ENCODE data around the gene ROR2. TPM values are rescaled to one million over a fixed set of nuclear protein-coding genes. Genes with fewer than 3 reads are reported as not detected.
"Not testable (repeated sequence)": the region's sequence is repeated elsewhere in the genome, so short reads cannot be mapped to it uniquely, and the experiment has no call there.

ROR2 gene
- total RNA-seq, 1 donor from 2014 or later = under 0.01 TPM

DNA sequence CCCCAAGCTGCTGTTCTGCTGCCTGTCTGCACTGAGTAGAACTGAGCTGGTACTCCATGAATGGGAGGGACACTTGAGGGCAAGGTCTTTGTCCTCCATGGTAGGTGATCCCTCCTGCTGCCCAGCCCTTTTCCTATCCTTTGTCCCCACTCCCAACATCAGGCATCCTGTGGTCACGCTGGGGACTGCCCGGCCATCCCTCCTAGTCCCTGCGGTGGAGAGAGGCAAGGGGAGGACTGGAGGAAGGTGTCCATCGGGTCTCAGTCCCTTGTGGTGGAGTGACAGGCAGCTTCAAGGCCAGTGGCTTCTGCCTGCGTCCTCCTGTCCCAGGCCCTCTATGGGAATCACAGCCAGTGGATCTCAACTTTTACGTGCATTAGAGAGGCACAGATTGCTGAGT is 25.9 kb downstream of the ROR2 start:
- DNase-seq (ENCODE audit: low read depth in 2 of 2) = no peak

DNA sequence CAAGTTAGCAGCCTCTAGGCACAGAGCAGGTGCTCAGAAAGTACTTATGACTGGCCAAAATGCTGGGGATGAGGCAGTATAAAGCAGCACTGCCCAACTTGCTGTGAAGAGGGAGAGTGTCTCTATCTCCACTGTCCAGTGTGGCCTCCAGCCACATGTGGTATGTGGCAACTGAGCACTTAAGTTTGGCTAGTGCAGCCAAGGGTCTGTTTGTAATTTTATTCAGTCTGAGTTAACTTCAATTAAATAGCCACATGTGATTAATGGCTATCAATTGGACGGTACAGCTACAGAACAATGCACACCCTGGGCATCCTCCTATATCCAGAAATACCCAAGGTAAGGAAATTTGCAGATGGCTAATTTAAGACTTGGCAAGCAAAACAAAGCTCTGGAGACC is 26.9 kb downstream of the ROR2 start:
- DNase-seq (ENCODE audit: low read depth in 2 of 2) = no peak

DNA sequence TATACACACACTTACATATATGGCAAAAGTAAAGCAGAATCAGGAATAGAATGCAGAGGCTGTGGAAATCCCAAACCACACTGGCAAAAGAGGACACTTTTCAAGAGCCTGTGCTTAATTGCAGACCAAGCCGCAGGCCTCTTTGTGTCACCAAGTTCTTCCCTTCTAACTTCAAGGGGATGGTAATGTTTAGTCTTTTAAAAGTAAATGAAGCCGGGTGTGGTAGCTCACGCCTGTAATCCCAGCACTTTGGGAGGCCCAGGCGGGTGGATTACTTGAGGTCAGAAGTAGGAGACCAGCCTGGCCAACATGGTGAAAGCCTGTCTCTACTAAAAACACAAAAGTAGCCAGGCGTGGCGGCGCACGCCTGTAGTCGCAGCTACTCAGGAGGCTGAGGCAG is 28.7 kb downstream of the ROR2 start:
- no peak for DNase-seq (ENCODE audit: low read depth in 2 of 2)

DNA sequence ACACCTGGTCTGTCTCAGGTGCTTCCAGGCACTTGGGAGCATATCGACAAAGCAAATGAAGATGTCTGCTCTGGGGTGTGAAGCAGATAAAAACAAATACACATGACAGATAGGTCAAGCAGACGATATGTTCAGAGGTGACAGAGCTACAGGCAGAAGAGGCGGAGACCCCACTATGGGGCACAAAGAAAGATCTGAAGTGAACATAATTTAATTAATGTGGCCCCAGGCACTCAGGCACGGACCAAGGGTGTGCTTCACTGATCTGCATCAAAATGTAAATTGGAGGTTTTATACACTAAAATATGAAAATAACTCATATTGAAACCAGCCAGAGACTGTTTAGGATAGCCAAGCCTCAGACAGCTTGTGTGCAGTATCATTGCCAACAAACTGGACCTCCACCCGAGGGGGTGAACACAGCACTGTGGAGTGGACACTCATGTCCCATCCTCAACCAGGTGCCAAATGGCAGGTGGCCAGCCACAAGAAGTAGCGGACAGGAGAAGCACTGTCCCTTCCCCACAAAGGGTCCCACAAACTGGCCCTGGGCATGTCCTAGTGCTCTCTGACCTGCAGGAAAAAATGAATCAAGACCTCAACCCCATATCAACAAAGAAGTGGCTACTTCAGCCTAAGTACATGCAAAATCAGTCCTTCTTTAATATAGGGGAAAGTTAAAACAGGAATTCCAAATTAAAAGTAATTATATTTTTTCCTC is 29.2 kb downstream of the ROR2 start:
- no peak for DNase-seq (ENCODE audit: low read depth in 2 of 2)

DNA sequence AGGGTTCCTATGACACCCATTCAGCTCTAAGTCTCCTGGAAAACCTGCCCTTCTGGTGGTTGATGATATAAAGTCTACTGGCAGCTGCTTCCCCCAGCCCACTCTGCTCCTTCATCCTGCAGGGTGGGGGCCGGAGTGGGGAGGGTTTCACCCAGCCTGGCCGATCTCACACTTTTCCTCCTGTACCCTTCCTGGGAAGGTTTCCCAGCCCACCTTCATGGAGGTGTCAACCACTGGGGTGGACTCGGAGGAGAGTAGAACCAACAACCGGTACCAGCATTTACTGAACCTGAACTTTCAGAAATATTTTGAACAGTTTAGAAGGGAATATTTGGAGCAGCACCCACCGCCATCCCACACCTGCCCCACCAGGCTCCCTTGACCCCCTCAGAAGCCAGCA is 30.4 kb downstream of the ROR2 start:
- DNase-seq (ENCODE audit: low read depth in 2 of 2) = no peak

DNA sequence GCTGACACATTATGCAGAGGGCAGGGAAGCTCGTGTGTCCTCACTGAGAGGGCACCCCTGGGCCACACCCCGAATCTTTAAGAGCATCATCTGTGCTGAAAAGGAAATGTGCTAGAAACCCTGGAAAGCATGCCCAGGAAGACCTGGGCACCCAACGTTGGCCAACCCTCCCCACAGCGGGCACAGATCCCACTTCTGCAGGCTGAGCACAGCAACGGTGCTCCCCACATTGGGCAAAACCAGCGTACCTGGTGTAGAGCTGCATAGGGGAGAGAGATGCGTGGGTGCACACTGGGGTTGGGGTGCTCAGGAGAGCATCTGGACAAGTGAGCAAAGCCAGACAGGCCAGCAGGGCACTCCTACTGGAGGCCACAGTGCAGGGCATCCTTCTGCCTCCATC is 32.6 kb downstream of the ROR2 start:
- no peak for DNase-seq (ENCODE audit: low read depth in 2 of 2)

DNA sequence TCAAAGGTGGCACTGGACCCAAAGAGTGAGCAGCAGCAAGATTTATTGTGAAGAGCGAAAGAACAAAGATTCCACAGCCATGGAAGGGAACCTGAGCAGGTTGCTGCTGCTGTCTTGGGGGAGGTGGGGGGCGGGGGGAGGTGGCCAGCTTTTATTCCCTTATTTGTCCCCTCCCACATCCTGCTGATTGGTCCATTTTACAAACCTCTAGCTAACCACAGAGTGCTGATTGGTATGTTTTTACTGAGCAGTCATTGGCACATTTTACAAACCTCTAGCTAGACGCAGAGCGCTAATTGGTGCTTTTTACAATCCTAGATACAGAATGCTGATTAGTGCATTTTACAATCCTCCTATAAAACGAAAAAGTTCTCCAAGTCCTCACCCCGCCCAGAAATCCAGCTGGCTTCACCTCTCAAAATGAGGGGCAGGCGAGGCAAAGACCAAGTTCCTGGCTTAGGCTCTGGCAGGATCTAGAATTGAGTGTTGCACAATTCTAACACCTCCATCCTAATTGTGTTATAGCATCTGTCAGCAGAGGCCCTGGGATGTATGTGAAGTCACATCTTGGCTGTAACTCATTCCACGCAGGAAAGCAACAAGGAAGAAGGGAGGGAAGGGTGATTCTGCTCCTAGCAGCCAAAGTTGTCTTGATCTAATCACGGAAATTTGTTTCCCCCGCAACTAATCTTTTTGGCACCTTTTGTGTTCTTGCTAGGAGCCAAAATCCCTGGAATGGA is 34.3 kb downstream of the ROR2 start:
- no peak for DNase-seq (ENCODE audit: low read depth in 2 of 2)

DNA sequence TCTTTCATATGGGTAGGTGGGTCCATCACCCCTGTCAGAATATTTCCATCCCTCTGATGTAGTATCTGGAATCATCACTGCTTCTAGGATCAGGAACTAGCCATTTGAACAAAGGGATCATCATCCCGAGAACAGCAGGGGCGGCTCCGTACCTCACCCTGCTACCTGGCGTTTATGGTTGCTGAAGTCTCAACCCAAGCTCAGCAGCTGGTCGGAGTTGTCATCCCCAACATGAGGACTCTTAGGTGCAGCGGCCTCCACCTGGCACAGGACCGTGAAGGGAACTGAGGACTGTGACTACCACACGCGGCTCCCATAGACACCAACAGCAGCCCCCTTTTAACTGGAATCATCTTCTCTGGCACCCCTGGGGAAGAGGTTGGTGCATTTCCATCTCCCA is 35.1 kb downstream of the ROR2 start:
- DNase-seq (ENCODE audit: low read depth in 2 of 2) = no peak

DNA sequence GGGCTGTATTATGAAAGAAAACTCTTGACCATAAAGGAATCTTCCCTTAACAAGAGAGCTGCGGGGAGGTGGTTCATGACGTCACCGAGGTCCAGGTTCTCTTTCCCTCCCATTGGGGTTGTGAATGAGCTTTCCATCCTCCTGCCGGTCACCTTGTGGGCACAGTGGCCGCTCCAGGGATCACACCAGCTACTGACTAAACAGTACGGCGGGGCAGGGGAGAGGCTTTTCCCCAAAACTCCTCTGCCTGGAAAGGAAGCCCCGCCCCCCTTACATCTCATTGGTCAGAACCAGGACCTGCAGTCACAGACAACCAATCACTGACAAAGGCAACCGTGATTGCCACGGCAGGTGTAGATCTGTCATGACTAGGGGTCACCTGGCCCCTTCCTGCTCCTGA is 35.6 kb downstream of the ROR2 start:
- no peak for DNase-seq (ENCODE audit: low read depth in 2 of 2)

DNA sequence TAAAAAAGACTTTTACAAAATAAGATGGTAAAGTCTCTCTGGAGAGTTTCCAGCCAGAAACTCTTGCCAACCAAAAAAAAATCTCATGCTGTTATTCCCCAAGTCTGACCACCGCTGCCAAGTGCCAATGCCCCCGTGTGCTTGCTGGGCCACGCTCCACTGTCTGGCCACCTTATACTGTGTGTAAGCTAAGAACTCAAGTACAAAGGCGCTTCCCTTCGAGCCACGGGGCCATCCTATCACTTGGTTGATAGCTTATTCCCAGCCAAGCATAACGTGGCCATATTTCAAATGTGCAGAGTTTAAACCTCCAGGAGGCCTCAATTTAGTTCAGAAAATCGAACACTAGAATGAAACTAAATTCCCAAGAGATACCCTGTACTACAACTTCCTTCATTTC is 36.0 kb downstream of the ROR2 start:
- no peak for DNase-seq (ENCODE audit: low read depth in 2 of 2)

DNA sequence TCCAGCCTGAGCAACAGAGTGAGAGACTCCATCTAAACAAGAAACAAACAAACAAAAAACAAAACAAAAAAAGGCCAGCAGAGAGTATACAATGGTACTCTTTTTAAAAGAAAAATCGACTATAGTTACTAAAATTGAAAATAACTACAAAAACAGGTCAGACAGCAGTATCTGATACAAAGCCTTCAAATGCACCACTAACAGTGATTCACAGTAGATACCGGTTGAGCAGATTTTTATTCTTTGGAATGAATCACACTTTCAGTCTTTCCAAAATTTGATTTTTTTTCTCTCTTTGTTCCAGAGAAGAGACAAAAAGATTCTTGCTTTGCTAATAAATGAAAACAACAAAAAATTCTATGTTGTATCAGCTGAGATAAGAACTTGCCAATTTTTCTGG is 36.9 kb downstream of the ROR2 start:
- no peak for DNase-seq (ENCODE audit: low read depth in 2 of 2)

DNA sequence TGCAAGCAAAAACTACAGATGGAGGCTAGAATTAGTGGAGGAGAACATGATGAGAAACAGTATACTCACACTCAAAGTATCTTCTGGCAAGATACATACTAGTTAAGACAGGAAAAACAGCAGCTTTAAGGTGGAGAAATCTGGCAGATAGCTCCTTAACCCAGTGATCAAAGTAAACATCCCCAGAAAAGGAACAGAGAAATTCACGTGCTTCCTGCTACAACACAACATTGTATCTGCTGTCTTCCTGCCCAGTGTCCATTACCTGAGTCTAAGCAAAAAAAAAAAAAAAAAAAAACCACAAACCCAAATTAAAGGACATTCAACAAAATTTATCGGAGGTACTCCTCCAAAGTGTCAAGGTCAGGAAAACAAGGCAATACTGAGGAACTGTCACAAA is 38.4 kb downstream of the ROR2 start:
- DNase-seq (ENCODE audit: low read depth in 2 of 2) = no peak

DNA sequence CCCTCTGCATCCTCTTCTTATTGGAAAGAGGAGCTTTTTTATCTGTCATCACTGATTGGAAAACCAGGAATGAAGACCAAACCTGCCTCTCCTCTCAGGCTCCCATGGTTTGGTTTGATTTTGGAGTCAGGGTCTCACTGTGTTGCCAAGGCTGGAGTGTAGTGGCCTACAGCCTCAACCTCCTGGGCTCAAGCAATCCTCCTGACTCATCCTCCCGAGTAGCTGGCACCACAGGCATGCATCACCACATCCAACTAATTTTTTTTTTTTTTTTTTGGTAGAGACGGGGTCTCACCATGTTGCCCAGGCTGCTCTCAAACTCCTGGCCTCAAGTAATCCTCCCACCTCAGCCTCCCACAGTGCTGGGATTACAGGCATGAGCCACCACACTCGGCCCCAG is 40.8 kb downstream of the ROR2 start:
- DNase-seq (ENCODE audit: low read depth in 2 of 2) = not testable (repeated sequence)

DNA sequence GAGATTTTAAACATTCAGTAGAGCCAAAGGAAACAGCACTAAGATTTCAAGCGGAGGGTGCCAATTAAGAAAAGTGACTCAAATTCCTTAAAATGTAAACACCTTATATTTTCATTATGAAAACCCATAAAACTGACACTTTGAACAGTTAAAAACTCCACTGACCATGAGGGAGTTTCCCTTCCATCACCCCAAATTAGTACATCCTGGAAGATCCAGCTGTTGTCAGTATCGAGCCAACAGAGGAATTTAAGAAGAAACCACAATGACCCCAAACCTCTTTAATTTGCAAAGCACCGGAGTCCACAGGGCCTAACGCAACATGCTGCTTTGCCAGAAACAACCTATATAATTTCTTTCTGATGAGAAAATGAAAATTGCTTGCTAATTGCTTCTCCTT is 41.3 kb downstream of the ROR2 start:
- no peak for DNase-seq (ENCODE audit: low read depth in 2 of 2)

DNA sequence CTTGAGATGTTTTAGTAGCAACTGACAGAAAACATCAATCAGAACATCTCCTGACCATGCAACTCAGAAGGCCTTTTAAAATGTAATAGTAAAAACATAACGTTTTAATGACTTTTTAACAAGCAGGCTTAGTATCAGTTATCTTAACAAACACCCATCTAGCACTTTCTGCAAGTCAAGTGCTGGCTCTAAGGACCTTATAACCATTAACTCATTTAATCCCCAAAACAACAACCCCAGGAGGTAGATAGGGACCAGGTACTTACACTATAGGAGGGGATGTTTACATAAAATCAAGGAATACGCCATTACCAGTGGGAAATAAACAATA is 41.8 kb downstream of the ROR2 start:
- DNase-seq (ENCODE audit: low read depth in 2 of 2) = no peak

DNA sequence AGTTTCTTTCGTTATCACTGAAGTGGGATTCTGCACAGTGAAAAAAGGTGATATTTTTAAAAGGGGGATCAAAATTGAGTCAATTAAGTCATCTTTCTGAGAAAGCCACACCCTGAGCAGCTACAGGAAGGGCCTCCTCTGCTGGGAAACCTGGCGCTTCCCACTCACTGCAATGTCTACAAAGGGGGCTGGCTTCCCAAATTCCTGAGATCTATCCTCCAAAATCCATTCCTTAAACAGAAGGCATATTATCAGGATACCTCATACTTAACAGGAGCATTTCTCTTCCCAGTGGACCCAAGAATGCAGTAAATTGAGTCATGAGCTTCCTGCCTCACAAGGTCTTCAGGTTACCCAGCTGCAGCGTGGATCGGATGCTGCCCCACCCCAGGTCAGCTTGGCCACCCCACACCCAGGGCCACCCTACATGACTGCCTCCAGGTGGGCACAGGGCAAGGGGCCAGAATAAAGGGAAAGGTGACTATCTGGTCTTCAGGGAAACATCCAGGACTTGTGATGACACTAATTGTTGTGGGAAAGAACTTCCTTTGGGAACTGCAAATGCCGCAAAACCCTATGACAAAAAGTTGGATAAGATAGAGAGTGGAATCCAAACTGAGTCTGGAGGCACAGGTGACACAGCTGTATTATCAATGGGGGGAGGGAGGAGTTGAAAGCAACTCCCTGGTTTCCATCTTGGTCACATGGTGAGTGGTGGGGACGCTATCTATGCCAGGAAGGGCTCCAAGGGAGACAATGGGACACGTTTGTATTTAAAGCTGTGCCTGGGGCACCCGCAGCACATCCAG is 42.3 kb downstream of the ROR2 start:
- DNase-seq (ENCODE audit: low read depth in 2 of 2) = no peak

DNA sequence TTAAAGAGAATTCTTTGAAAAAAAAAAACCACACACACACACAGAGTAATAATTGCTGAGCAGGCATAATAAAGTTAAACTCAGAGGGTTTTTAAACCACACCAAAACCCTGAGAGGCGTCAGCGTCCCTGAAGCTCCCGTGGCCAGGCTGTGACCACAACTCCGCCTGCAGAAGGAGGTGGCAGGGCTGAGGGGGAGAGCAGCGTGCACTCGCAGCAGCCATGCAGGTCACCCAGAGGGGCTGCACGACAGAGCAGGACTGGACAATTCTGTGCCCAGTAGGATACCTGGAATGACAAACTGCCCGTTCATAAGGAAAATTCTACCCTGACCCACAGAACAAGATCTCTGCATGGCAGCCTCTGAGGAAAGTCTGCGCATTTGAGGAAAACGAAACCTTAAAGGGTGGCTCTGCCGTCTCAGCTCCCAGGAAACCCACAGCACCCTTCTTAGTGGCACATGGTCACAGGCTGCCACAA is 44.0 kb downstream of the ROR2 start:
- no peak for DNase-seq (ENCODE audit: low read depth in 2 of 2)

DNA sequence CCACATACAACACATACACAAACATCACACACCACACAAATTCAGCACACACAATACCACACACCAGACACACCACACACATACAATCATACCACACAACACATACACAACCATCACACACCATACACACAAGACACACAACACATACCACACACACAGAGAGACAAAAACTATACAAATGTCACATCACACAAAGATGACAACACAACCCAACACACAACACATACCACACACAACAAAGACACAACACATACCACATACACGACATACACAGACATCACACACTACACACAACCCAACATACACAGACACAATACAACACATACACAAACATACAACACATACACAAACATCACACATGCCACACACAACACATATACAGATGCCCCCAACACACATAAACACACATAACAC is 44.8 kb downstream of the ROR2 start:
- no peak for DNase-seq (ENCODE audit: low read depth in 2 of 2)

DNA sequence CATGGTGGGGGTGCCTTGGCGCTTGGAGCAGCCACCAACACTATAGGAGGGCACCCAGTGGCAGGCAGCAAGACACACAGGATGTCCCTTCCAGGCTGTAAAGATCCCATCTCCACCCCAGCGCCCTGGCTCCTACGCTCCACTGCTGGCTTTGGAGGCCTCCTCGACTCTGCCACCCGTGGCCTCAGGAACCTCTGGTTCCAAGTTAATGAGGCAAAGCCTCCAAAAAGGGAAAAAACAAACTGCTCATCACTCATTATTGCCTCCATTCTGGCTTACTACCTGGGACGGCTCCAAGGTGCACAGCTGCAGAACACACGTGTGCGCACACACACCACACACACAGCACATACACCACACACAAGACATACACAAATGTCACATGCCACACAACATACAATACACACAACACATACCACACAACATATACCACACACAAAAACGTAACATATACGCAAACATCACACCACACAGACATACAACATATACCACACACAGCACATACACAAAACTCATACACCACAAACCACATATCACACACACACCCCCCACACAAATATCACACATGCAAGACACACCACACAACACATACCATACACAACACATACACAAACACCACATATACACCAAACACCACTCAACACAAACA is 45.3 kb downstream of the ROR2 start:
- DNase-seq (ENCODE audit: low read depth in 2 of 2) = no peak

DNA sequence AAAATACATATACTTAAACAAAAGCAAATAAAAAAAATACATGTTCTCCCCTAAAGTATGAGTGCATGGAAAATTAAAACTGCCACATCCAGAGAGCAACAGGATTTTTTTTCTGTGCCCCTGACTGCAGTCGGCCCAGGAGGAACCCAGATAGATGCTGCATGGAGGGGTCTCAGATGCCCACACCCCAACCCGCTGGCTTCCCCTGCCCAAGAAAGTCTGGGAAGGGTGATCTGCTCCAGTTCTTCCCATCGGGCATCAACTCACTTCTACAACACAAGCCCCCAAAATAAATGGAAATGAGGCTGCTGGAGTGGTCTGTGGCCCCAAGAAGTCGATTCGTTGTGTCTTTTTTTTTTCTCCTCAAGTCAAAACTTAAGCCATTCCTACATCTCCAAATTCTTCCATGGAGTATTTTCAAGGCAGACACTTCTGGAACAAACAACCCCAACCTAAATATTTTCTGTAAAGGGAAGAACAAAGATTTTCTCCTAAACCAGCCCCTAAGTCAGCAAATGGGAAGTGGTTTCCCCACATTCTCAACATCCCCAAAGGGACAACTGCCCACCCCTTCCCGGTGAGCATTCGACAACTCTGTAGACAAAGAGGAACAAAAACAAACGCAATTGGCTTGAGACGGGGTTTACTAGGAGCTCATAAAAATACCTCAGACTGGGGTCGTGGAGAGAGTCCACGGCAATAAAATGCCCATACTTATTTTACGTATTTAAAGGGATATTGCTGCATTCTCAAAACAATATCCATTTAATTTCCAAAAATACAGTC is 46.7 kb downstream of the ROR2 start:
- DNase-seq (ENCODE audit: low read depth in 2 of 2) = no peak

DNA sequence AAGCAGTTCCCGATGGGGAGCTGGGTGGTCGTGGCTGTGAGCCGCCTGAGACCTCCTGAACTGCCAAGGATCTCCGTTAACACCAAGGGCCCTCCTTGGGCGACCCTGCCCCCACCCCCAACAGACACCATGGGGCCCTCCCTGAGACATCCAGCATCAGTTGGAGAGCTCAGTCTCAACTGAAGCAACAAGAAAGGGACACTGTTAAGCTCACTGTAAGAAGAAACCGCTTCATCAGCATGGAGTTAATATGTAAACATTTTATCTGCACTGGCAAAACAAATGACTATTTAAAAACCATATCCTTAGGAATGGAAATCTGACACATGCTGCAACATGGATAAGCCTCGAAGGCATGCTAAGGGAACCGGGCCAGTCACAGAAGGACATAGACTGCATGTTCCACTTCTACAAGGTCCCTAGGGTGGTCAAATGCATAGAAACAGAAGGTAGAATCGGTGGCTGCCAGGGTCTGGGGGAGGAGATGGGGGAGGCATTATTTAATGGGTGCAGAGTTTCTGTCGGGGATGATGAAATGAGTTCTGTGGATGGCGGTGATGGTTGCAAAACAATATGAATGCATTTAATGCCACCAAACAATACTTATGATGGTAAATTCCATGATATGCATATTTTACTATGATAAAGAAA is 47.4 kb downstream of the ROR2 start:
- DNase-seq (ENCODE audit: low read depth in 2 of 2) = no peak

All from lung microvascular endothelial cell (primary cell).